Osteocyte (in vitro differentiated cells): Measurements from ENCODE around the gene CROCC2. TPM values are rescaled to one million over a fixed set of nuclear protein-coding genes. Genes with fewer than 3 reads are reported as not detected.

Source experiments
- DNase-seq: peaks from one replicate; pipeline ENCODE4 v3.0.0; 2021; ENCODE audit warnings: mixed read lengths; ENCODE audit not compliant: unreplicated experiment; ENCODE audit errors: extremely low spot score
- H3K27ac Mint-ChIP-seq: one replicate; pipeline ENCODE4 v1.8.0; 2021; ENCODE audit warnings: mild to moderate bottlenecking, mixed read lengths; ENCODE audit not compliant: unreplicated experiment
- H3K27me3 Mint-ChIP-seq: one replicate; pipeline ENCODE4 v1.8.0; 2021; ENCODE audit warnings: mixed read lengths; ENCODE audit not compliant: unreplicated experiment
- H3K36me3 Mint-ChIP-seq: one replicate; pipeline ENCODE4 v1.8.0; 2021; ENCODE audit warnings: mixed read lengths; ENCODE audit not compliant: unreplicated experiment
- H3K4me1 Mint-ChIP-seq: one replicate; pipeline ENCODE4 v1.8.0; 2021; ENCODE audit warnings: mixed read lengths; ENCODE audit not compliant: unreplicated experiment
- H3K4me3 Mint-ChIP-seq: one replicate; pipeline ENCODE4 v1.8.0; 2021; ENCODE audit warnings: mild to moderate bottlenecking, moderate library complexity, mixed read lengths; ENCODE audit not compliant: unreplicated experiment
- H3K9me3 Mint-ChIP-seq: one replicate; pipeline ENCODE4 v1.8.0; 2021; ENCODE audit warnings: mixed read lengths; ENCODE audit not compliant: unreplicated experiment
- total RNA-seq: library from RNA; stranded (reverse); gene quantifications from 2 replicates; pipeline ENCODE4 v1.2.1, GENCODE V29; 2021
- TF ChIP-seq, protein P1 (sequence below): fragments of 200-600 bp; sonication (generic); IDR thresholded peaks from 2 replicates; pipeline ENCODE4 v1.5.0; 2021; ENCODE audit warnings: antibody characterized with exemption, mild to moderate bottlenecking, moderate library complexity

The CROCC2 gene
- total RNA-seq, 1 donor from 2014 or later = not detected

DNA sequence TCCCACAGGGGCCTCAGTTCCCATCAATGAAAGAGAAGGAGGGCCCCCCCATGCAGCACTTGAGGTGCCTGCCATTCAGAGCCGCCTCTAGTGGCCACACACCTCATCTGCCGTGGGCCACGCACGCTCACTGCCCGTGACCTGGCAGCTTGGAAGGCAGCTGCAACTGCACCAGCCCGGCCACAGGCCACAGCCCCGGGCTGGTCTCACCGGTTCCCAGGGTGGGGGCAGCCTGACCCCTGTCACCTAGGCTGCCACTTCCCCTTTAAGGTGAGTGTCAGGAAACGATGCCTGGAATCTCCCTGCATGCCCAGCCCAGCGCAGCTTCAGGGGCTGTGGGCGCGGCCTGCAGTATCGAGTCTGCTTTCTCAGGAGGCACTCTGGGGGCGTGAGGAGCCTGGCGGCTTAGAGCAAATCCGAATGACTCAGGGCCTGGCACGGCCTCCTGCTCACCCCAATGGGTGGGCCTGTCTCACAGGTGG lies 12.7 kb upstream of the CROCC2 start:
- Mint-ChIP-seq H3K36me3 (no peaks in the 10 kb centered on the region), H3K27me3 (no peaks in the 10 kb centered on the region), H3K27ac (no peak overlapping the region), H3K9me3 (no peaks in the 10 kb centered on the region), H3K4me1 (peaks cover 2% of the 10 kb centered on the region), H3K4me3 (no peak overlapping the region)
- DNase-seq = no peak
- TF ChIP-seq, protein P1, sequence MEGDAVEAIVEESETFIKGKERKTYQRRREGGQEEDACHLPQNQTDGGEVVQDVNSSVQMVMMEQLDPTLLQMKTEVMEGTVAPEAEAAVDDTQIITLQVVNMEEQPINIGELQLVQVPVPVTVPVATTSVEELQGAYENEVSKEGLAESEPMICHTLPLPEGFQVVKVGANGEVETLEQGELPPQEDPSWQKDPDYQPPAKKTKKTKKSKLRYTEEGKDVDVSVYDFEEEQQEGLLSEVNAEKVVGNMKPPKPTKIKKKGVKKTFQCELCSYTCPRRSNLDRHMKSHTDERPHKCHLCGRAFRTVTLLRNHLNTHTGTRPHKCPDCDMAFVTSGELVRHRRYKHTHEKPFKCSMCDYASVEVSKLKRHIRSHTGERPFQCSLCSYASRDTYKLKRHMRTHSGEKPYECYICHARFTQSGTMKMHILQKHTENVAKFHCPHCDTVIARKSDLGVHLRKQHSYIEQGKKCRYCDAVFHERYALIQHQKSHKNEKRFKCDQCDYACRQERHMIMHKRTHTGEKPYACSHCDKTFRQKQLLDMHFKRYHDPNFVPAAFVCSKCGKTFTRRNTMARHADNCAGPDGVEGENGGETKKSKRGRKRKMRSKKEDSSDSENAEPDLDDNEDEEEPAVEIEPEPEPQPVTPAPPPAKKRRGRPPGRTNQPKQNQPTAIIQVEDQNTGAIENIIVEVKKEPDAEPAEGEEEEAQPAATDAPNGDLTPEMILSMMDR = no peak

DNA sequence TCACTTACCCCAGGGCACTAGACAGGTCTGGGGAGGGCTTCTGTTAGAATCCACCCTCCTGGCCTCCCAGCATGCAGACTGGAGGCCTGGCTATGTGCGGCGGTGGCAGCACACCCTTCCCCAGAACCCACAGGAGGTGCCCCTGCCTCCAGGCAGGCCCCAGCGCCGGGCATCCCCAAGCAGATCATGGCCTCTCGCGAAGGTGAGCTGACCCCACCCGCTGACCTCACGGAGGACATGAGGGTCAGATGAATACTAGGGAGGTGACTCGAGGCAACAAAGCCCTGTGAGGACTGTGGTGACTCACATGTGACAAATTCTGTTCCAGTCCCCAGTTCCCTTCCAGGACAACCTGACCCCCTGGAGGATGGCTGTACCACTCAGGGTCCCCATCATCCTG lies 12.1 kb upstream of the CROCC2 start:
- TF ChIP-seq, protein P1 = no peak
- H3K36me3 Mint-ChIP-seq = no peaks in the 10 kb centered on the region
- peaks cover 2% of the 10 kb centered on the region for H3K4me1 Mint-ChIP-seq
- H3K9me3 Mint-ChIP-seq = no peaks in the 10 kb centered on the region
- no peak overlapping the region for H3K4me3 Mint-ChIP-seq
- no peaks in the 10 kb centered on the region for H3K27me3 Mint-ChIP-seq
- no peak overlapping the region for H3K27ac Mint-ChIP-seq
- no peak for DNase-seq

DNA sequence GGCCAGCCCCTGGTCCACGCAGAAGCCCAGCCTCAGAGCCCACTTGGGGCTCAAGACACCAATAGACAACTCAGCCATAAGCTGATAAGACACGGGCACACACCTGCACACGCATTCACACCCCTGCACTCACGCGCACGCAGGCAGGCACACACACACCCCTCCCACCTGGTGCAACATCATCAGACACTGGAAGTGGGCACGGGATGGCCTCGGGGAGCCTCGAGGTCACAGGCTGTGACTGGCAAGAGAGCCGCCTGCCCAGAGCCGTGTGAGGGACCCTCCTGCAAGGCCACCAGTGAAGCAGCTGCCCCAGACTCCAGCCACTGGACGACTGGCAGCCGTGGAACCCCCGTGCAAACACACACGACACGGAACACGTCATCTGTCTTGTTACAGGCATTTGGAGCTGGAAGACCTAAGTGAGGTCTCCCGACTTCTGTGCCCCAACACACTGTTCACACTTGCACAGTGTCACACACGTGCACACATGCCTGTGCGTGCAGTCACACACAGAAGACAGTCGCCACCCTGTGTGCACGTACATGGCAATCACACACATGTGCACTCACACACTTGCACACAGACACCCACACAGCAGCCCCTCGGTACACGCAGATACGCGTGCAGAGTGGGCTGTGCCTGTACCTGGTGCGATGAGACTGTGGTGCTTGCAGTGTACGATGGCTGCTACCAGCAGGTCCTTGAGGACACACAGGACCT lies 11.1 kb upstream of the CROCC2 start:
- H3K27ac Mint-ChIP-seq = no peak overlapping the region
- no peaks in the 10 kb centered on the region for H3K9me3 Mint-ChIP-seq
- DNase-seq = no peak
- H3K4me3 Mint-ChIP-seq = no peak overlapping the region
- H3K4me1 Mint-ChIP-seq = peaks cover 2% of the 10 kb centered on the region
- TF ChIP-seq, protein P1 = no peak
- H3K27me3 Mint-ChIP-seq = no peaks in the 10 kb centered on the region
- no peaks in the 10 kb centered on the region for H3K36me3 Mint-ChIP-seq

DNA sequence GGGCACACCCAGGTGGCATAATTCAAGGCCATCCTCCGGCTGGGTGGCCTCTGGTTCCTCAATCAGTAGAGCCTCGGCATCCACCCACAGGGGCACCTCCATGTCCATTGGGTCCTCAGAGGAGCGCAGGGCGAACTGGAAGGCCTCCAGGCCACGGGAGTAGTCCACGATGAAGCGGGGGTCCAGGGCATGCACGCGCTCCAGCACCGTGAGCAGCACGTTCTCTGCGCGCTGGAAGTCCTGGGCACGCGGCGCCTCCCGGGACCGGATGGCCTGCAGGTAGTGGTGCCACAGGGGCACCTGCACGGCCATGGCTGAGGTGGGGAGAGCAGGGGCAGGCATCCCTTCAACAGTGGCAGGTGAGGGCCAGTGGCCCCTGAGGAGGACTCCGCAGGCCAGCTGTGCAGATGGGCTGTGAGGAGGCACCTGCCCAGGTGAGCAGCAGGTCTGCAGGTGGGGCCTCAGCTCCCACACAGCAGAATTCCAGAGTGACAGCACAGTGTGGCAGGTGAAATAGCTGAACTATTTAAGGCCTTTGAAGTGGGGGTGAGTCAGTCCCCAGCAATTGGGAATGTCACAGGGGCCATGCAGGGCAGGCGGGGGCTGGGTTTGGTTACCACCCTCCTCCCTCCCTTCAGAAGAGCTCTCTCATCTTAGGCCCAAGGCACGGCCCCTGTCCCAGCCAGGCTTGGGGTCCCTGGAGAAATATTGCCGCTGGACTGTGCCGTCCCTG lies 10.3 kb upstream of the CROCC2 start, which contains the start of gene MAB21L4:
TSS of gene MAB21L4 (minus strand) at position 501 of the 733 bp plus-strand sequence. CDS start at position 342, 159 bp downstream.
- peaks cover 3% of the 10 kb centered on the region for H3K9me3 Mint-ChIP-seq
- no peaks in the 10 kb centered on the region for H3K27me3 Mint-ChIP-seq
- H3K4me1 Mint-ChIP-seq = peaks cover 2% of the 10 kb centered on the region
- H3K36me3 Mint-ChIP-seq = no peaks in the 10 kb centered on the region
- TF ChIP-seq, protein P1 = no peak
- DNase-seq = no peak
- H3K27ac Mint-ChIP-seq = no peak within 1 kb of the TSS
- no peak within 1 kb of the TSS for H3K4me3 Mint-ChIP-seq

DNA sequence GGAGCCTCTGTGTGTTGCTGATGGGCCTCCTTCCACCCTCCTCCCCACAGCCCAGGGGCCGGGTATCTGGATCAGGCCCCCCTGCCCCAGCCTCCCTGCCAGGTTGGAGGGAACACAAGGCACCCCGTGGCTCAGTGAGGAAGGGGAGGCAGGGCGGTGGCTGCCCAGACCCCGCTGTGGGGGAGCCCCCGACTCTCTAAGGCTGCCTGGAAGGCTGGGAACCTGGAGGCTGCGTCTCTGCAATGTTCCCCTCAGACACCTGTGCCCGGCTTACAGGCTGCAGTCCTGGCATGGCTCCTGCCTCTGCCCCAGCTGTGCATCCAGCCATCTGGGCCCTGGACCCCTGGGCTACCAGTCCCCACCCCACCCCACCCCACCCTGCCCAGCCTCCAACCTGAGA lies 9.7 kb upstream of the CROCC2 start:
- no peaks in the 10 kb centered on the region for H3K36me3 Mint-ChIP-seq
- H3K27me3 Mint-ChIP-seq = peaks cover 3% of the 10 kb centered on the region
- H3K4me1 Mint-ChIP-seq = peaks cover 2% of the 10 kb centered on the region
- peaks cover 6% of the 10 kb centered on the region for H3K9me3 Mint-ChIP-seq
- TF ChIP-seq, protein P1 = no peak
- DNase-seq = no peak
- H3K27ac Mint-ChIP-seq = no peak overlapping the region
- no peak overlapping the region for H3K4me3 Mint-ChIP-seq
